GM21515 (cell line): Measurements from ENCODE around the gene FIBIN.

Experiments used
- ATAC-seq: cut with Tn5 transposase; IDR thresholded peaks from one replicate; pipeline ENCODE4 v1.9.1; 2021; ENCODE audit not compliant: unreplicated experiment

FIBIN gene

GRCh38 chr11:27020751-27021150 lies 26.8 kb downstream of the FIBIN start:
- ATAC-seq, result no peak

- ATAC-seq, result no peak
These were observed 28.8 kb downstream of the FIBIN start for GRCh38 chr11:27022659-27023251.

- ATAC-seq, result no peak
These were observed 31.0 kb downstream of the FIBIN start for GRCh38 chr11:27024865-27025264.

GRCh38 chr11:27025312-27025955 lies 31.5 kb downstream of the FIBIN start:
- no peak for ATAC-seq

- ATAC-seq, result no peak
These were observed 32.2 kb downstream of the FIBIN start for GRCh38 chr11:27025957-27026733.

GRCh38 chr11:27028561-27028965 lies 34.7 kb downstream of the FIBIN start:
- no peak for ATAC-seq

GRCh38 chr11:27029966-27030365 lies 36.1 kb downstream of the FIBIN start:
- no peak for ATAC-seq

- no peak for ATAC-seq
These were observed 37.8 kb downstream of the FIBIN start for GRCh38 chr11:27031754-27032153.

GRCh38 chr11:27039873-27040272 lies 46.0 kb downstream of the FIBIN start:
- ATAC-seq, result no peak

- ATAC-seq, result no peak
These were observed 46.6 kb downstream of the FIBIN start, which contains the start of gene BBOX1 for GRCh38 chr11:27040302-27041115. Gene BBOX1, plus strand, starts transcription at chr11:27040815. Its CDS starts 14,616 bp downstream, at chr11:27055431.

GRCh38 chr11:27041141-27041899 lies 47.4 kb downstream of the FIBIN start:
- ATAC-seq, result no peak
